ENCODE measurements around the gene FZD2. TPM values are rescaled to one million over a fixed set of nuclear protein-coding genes. Genes with fewer than 3 reads are reported as not detected.

FZD2 gene
- total and polyA plus RNA-seq, 2 of the 4 experiments (the other 2 are of a cell fraction) = 21.3 to 130 TPM

DNA sequence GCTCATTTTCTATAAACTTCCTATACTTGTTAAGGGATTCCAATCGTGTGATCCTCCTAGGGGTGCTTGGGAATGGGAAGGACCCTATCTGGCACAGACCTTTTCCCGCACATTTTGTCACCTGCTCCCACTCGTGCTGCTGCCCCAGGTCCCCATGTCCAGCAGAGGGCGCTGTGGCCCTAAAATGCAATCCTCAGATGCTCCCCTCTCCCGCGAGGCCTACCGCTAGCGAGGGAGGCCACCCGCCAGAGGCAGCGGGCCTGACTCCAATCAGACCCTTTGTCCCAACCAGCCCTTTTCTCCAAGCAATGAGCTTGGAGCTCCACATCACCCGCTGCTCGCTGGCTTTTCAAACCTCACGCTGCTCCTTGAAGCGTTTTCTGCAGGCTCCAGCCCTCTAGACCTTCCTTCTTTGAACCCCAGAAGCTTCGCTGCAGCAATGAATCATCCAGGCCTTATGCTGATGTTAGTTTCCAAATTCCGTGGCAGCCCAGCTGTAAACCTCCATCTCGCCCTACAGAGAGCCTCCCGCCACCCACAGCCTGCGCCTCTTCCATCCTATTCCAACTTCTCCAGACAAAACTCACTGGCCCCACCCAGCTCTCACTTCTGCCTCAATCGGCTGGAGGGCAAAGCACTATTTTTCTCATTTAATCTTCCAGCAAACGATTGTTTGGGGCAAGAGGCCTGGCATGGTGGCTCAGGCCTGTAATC is 23.6 kb upstream of the FZD2 start (continued):
- no peak for TF ChIP-seq MAFK (IDR thresholded peaks at IDR 0.05; ENCODE audit: low read depth, low read length)
- peak; percentile 75; the same call in 1 of the 2 replicates for TF ChIP-seq BHLHE40 (IDR thresholded peaks at IDR 0.05; ENCODE audit: low read depth, low read length)
- no peak for TF ChIP-seq FOS (IDR thresholded peaks at IDR 0.05; ENCODE audit: low read depth, low read length)

DNA sequence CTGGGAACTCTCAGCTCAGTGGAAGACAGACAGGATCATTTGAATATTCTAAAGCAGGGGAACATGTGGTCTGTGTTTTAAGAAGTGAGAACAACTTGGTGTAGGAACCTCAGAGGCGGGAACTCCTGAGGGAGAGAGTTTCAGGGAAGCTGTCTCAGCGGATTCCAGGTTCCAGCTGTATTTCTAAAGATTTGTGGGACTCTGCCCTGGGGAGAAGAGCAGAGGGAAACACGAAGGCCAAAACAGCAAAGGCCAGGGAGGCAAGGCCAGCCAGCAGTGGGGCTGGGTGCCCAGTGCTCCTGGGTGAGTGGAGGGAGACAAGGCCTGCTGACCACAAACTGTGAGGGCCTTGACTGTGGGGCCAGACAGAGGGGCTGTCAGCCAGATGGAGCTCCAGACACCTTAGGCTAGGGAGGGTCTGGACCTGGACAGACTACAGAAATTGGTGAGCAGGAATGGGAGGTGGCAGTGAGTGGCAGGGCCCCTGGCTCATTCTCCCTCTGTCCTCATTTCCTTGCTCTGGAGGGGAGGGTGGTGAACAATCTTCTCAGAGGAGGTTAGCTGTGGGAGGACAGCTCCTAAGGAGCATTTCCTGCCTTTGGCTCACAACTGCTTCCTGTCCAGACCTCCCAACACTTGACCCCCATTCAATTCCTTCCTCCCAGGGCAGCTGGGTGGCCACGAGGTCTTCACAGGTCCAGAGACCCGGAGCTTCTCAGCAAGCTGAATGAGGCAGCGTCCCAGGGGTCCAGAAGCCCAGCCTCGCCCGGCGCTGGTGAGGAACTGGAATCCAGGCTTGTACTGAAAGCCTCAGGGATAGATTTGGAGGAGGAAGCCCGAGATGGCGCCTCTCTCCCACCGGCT is 21.0 kb upstream of the FZD2 start:
- DNase-seq = no peak
- dilution Hi-C loops (cut with HindIII; ENCODE audit: low sequenced_read_pairs, unreplicated experiment) = no loop called here

More for the DNA sequence above, 21.0 kb upstream of the FZD2 start:
- H2AK5ac ChIP-seq (ENCODE audit: low read depth, low read length) = peak overlapping the region; percentile 95
- peaks cover 14% of the 10 kb centered on the region for H3K4me1 ChIP-seq (ENCODE audit: control insufficient read depth, insufficient read depth, low read length)
- no peak overlapping the region for H3K4me2 ChIP-seq (ENCODE audit: low read depth, low read length)
- H3K79me1 ChIP-seq (ENCODE audit: low read depth in 1 of 2, low read length in 2 of 2) = peaks cover 5 to 28% of the 10 kb centered on the region in 2 experiments
- H2AK9ac ChIP-seq (replicated peaks; ENCODE audit: low read depth, low read length, poor library complexity) = peak overlapping the region; percentile 82
- H3K23ac ChIP-seq (ENCODE audit: low read depth, low read length) = peak overlapping the region; percentile 85
- H3K9me1 ChIP-seq (ENCODE audit: insufficient read depth, low read length) = peaks cover 15% of the 10 kb centered on the region
- peak overlapping the region; percentile 59 for H4K5ac ChIP-seq (ENCODE audit: low read depth, low read length)
- peak overlapping the region; percentile 96 for H2BK120ac ChIP-seq (ENCODE audit: low read depth, low read length)
- peak overlapping the region; percentile 68; the same call in 1 of the 2 replicates for H3K56ac ChIP-seq (ENCODE audit: extremely low read depth, insufficient read depth, low read length)
- WGBS, 2 experiments (ENCODE audit: extremely low coverage in 2 of 2, insufficient read length in 1 of 2) = 80% methylated on average over 1 of the region's 12 CpGs; no CpG with 5 or more reads in 1 of the 2 experiments
- H3K36me3 ChIP-seq (ENCODE audit: control insufficient read depth, insufficient read depth, low read length) = no peaks in the 10 kb centered on the region
- H4K91ac ChIP-seq (ENCODE audit: insufficient read depth, low read depth, low read length) = peak overlapping the region; percentile 95
- H2BK20ac ChIP-seq (ENCODE audit: low read depth, low read length) = peak overlapping the region; percentile 79
- peak overlapping the region; percentile 79; the same call in 2 of the 3 replicates for H2BK15ac ChIP-seq (ENCODE audit: low read depth, low read length)
- in situ Hi-C loops (cut with MboI; ENCODE audit: low sequenced_read_pairs) (no loop called here), intact Hi-C loops (cut with micrococcal nuclease) (loop anchor here (10.0 kb wide), 1 partner anchor 228 kb away; no protein-coding TSS in a partner anchor)
- H3K18ac ChIP-seq (ENCODE audit: low read depth, low read length) = peak overlapping the region; percentile 45
- H4K8ac ChIP-seq (ENCODE audit: low read depth in 2 of 2, low read length in 2 of 2) = peak overlapping the region; percentile 95 to 98
- BruUV-seq (replicated peaks) = no TSS peak
- peak overlapping the region; percentile 95 for H3K4ac ChIP-seq (ENCODE audit: low read depth, low read length)
- no peaks in the 10 kb centered on the region for H3K27me3 ChIP-seq (ENCODE audit: control insufficient read depth, insufficient read depth, low read length)
- H3K9ac ChIP-seq (ENCODE audit: low read depth, low read length) = peak overlapping the region; percentile 37
- peak overlapping the region; percentile 81 for H2BK5ac ChIP-seq (ENCODE audit: low read depth, low read length, poor library complexity, severe bottlenecking)
- H3K9me3 ChIP-seq (ENCODE audit: control insufficient read depth, insufficient read depth, low read length) = no peaks in the 10 kb centered on the region
- no peak overlapping the region for H3K4me3 ChIP-seq (ENCODE audit: insufficient read depth, low read depth, low read length)
- ChIA-PET POLR2A (ENCODE audit: unreplicated experiment) (interaction anchor here (0.8 to 1.1 kb wide), 2 partner anchors 14 to 21 kb away, joined by 3 to 6 read pairs; partner anchors contain the start of gene FZD2), CTCF (interaction anchor here (0.6 kb wide), 1 partner anchor 114 kb away, joined by 4 read pairs; no protein-coding TSS in a partner anchor)
- ATAC-seq (ENCODE audit: low read depth) = peak; percentile 16
- H3K14ac ChIP-seq (replicated peaks; ENCODE audit: low read depth, low read length) = peak overlapping the region; percentile 95
- H2AFZ ChIP-seq (replicated peaks; ENCODE audit: low read length, poor library complexity) = peak overlapping the region; percentile 83
- peak overlapping the region; percentile 71 for H3K27ac ChIP-seq (ENCODE audit: insufficient read depth, low read length)
- TF ChIP-seq, protein P1, sequence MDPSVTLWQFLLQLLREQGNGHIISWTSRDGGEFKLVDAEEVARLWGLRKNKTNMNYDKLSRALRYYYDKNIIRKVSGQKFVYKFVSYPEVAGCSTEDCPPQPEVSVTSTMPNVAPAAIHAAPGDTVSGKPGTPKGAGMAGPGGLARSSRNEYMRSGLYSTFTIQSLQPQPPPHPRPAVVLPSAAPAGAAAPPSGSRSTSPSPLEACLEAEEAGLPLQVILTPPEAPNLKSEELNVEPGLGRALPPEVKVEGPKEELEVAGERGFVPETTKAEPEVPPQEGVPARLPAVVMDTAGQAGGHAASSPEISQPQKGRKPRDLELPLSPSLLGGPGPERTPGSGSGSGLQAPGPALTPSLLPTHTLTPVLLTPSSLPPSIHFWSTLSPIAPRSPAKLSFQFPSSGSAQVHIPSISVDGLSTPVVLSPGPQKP (IDR thresholded peaks at IDR 0.05; ENCODE audit: borderline replicate concordance, low read depth, low read length) = no peak
- TF ChIP-seq, protein P2, sequence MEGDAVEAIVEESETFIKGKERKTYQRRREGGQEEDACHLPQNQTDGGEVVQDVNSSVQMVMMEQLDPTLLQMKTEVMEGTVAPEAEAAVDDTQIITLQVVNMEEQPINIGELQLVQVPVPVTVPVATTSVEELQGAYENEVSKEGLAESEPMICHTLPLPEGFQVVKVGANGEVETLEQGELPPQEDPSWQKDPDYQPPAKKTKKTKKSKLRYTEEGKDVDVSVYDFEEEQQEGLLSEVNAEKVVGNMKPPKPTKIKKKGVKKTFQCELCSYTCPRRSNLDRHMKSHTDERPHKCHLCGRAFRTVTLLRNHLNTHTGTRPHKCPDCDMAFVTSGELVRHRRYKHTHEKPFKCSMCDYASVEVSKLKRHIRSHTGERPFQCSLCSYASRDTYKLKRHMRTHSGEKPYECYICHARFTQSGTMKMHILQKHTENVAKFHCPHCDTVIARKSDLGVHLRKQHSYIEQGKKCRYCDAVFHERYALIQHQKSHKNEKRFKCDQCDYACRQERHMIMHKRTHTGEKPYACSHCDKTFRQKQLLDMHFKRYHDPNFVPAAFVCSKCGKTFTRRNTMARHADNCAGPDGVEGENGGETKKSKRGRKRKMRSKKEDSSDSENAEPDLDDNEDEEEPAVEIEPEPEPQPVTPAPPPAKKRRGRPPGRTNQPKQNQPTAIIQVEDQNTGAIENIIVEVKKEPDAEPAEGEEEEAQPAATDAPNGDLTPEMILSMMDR (conservative IDR thresholded peaks at IDR 0.05; ENCODE audit: low read depth, low read length) = no peak
- TF ChIP-seq CHD1 (IDR thresholded peaks at IDR 0.05; ENCODE audit: low read depth, low read length) (no peak), RFX5 (IDR thresholded peaks at IDR 0.05; ENCODE audit: low read depth, low read length) (no peak)
- no peaks in the 10 kb centered on the region for H4K20me1 ChIP-seq (ENCODE audit: insufficient read depth, low read length)
